NT2/D1 (cell line): ENCODE data around the gene ACTR1A.

Source experiments
- YY1 ChIP-seq: IDR thresholded peaks from 2 replicates; pipeline ENCODE4 v1.6.1; 2011; ENCODE audit not compliant: insufficient read length, insufficient read depth
- ZNF274 ChIP-seq: IDR thresholded peaks from 2 replicates; pipeline ENCODE4 v1.6.1; 2011; ENCODE audit warnings: mild to moderate bottlenecking, low read depth, low read length

GRCh38 chr10:102437515-102437914, 65.0 kb downstream of the ACTR1A start:
- TF ChIP-seq YY1: no peak
- TF ChIP-seq ZNF274: no peak
